OCI-LY3 (cell line): ENCODE measurements around the gene SNAPC2.

Source experiments
- EZH2phosphoT487 ChIP-seq: fragments of 200-600 bp; shearing (Covaris generic); IDR thresholded peaks from 2 replicates; pipeline ENCODE4 v1.6.1; 2018; ENCODE audit warnings: antibody characterized with exemption, mixed run types, low read depth
- TF ChIP-seq, protein P1 (sequence below): fragments of 200-600, 300-600 bp; sonication (generic); IDR thresholded peaks from 2 replicates; pipeline ENCODE4 v1.5.1; 2014; ENCODE audit warnings: antibody characterized with exemption, low read length, low read depth

DNA sequence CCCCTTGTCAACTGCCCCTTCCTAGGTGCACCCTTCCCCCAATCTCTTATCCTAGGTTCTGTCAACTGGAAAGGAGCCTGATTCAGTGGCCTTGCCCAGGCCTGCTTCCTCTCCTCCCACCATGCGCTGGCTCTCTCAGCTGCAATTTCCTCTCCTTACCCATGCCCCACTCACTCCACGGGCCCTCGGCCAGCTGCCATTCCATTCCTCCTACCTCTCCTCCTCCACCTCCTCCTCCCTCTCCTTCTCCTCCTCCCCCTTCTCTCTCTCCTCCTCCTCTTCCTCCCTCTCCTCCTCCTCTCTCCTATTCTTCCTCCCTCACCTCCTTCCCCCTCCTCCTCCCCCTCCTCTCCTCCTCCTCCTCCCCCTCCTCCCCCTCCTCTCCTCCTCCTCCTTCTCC lies 32.9 kb downstream of the SNAPC2 start:
- TF ChIP-seq, protein P1, sequence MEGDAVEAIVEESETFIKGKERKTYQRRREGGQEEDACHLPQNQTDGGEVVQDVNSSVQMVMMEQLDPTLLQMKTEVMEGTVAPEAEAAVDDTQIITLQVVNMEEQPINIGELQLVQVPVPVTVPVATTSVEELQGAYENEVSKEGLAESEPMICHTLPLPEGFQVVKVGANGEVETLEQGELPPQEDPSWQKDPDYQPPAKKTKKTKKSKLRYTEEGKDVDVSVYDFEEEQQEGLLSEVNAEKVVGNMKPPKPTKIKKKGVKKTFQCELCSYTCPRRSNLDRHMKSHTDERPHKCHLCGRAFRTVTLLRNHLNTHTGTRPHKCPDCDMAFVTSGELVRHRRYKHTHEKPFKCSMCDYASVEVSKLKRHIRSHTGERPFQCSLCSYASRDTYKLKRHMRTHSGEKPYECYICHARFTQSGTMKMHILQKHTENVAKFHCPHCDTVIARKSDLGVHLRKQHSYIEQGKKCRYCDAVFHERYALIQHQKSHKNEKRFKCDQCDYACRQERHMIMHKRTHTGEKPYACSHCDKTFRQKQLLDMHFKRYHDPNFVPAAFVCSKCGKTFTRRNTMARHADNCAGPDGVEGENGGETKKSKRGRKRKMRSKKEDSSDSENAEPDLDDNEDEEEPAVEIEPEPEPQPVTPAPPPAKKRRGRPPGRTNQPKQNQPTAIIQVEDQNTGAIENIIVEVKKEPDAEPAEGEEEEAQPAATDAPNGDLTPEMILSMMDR = no peak
- TF ChIP-seq EZH2phosphoT487 = no peak
